Right lobe of liver (tissue), 6 donors: ENCODE results near the gene SIK2. TPM values are rescaled to one million over a fixed set of nuclear protein-coding genes. Genes with fewer than 3 reads are reported as not detected.

Experiments used
- ATAC-seq, 4 donors: fragments of 200-7000 bp; cut with Tn5 transposase; one replicate each; pipeline ENCODE4 v1.9.1; 2020; ENCODE audit warnings: mild to moderate bottlenecking in 4 of 4, moderate library complexity in 4 of 4
- DNase-seq, 3 donors: peaks; one replicate each; pipeline ENCODE4 v3.0.0-alpha.2; 2020
- H3K27ac ChIP-seq, 3 donors: fragments of 200-600 bp; one replicate each; pipeline ENCODE4 v1.8.0; 2022
- H3K27me3 ChIP-seq, 2 donors: fragments of 200-600 bp; one replicate each; pipeline ENCODE4 v1.8.0; 2022
- H3K36me3 ChIP-seq, 4 donors: fragments of 200-600 bp; sonication (generic) in 1 of 4; one replicate each; pipeline versions ENCODE4 v1.5.1 to v1.8.0; 2017 to 2022; ENCODE audit warnings: control low read depth in 1 of 4
- H3K4me1 ChIP-seq, 4 donors: fragments of 200-600 bp; sonication (generic) in 1 of 4; one replicate each; pipeline versions ENCODE4 v1.5.1 to v1.8.0; 2017 to 2022; ENCODE audit warnings: control low read depth in 1 of 4
- H3K4me3 ChIP-seq, 3 donors: fragments of 200-600 bp; one replicate each; pipeline ENCODE4 v1.8.0; 2022
- H3K9me3 ChIP-seq, 4 donors: fragments of 200-600 bp; sonication (generic) in 1 of 4; one replicate each; pipeline versions ENCODE4 v1.5.1 to v1.8.0; 2017 to 2022; ENCODE audit warnings: control low read depth in 1 of 4
- POLR2A ChIP-seq: fragments of 450-650 bp; IDR thresholded peaks from one replicate; pipeline ENCODE4 v1.6.1; 2017; ENCODE audit warnings: antibody characterized with exemption, mild to moderate bottlenecking
- WGBS: methylation state at CpG from one replicate; pipeline ENCODE4 v1.1.6; 2018; ENCODE audit warnings: low coverage, low lambda C conversion rate; ENCODE audit not compliant: insufficient coverage; ENCODE audit errors: missing lambda C conversion rate; 5-methylcytosine and 5-hydroxymethylcytosine counted together
- intact Hi-C, 2 donors: fragments of 100-400 bp; cut with DNase I; formaldehyde crosslinking; loops; one replicate each; pipeline versions ENCODE4 v1.11.2 to v1.14.1; 2022
- total RNA-seq, 6 experiments: library from RNA; depleted of rRNA in 2 of 6; stranded (reverse); fragments of >200 nt in 2 of 6; fragmentation: NEBNext Ultra II Directional in 3 of 6; extraction: Animal tissue kit (Norgen Biotek cat#: 25700) in 3 of 6; gene quantifications; one replicate each; pipeline versions ENCODE4 v1.1.0 to v1.2.4, GENCODE V29; 2016 to 2023
- TF ChIP-seq, protein P1 (sequence below), 4 donors: fragments of 200-600 bp in 3 of 4; fragments of 450-650 bp in 1 of 4; IDR thresholded peaks; one replicate each; pipeline versions ENCODE4 v1.5.1 to v1.8.0; 2016 to 2022; ENCODE audit warnings: antibody characterized with exemption in 4 of 4, mild to moderate bottlenecking in 2 of 4
- donor health status: DM: no; HTN: yes; CAD: no.
- donor health status: DM: no; HTN: no; CAD: no.
- donor health status: DM: no; HTN: no; CAD: no.
- donor health status: DM: no; HTN: yes; CAD: no.
- donor health status: DM: no; HTN: yes; CAD: no.

Gene SIK2
- total RNA-seq, 6 experiments from 2014 or later, result 15.4 to 39.5 (median 26.4) TPM

DNA sequence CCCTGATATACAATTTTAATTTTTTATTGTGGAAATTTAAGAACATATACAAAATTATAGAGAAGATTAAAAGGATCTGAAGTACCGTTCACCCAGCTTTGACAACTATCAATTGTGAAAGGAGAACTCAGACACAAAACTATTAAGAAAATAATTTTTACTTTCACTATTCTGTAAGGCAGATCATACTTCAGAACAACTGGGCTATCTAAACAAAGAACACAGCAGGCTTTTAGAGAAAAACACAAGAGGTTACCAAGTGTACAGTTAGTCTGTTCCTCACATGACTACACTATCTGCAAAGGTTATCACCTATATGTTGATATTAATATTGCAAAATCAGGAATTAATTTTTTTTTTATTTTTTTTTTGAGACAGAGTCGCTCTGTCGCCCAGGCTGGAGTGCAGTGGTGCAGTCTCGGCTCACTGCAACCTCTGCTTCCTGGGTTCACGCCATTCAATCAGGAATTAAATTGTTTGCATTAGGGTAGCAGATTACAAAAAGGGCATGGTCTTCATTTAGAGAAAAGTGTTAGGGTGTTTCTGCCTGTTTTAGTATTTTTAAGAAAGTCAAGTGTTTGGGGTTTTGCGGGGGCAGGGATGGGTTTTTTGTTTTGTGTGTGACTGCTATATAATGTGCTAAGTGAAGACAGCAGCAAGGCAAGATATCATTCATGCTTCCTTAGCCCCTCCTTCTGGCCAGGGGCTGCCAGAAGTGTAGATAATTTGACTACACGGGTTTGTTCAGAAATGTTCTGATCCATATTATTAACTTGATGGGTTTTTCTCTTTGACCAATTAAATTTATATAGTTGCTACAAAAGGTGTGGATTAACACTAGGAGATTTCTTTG, 27.6 kb upstream of the SIK2 start:
- TF ChIP-seq, protein P1, sequence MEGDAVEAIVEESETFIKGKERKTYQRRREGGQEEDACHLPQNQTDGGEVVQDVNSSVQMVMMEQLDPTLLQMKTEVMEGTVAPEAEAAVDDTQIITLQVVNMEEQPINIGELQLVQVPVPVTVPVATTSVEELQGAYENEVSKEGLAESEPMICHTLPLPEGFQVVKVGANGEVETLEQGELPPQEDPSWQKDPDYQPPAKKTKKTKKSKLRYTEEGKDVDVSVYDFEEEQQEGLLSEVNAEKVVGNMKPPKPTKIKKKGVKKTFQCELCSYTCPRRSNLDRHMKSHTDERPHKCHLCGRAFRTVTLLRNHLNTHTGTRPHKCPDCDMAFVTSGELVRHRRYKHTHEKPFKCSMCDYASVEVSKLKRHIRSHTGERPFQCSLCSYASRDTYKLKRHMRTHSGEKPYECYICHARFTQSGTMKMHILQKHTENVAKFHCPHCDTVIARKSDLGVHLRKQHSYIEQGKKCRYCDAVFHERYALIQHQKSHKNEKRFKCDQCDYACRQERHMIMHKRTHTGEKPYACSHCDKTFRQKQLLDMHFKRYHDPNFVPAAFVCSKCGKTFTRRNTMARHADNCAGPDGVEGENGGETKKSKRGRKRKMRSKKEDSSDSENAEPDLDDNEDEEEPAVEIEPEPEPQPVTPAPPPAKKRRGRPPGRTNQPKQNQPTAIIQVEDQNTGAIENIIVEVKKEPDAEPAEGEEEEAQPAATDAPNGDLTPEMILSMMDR (IDR thresholded peaks at IDR 0.05), result no peak
- no peak for TF ChIP-seq POLR2A
- Histone ChIP-seq H3K27ac (peak overlapping the region in 2 of 3 donors; percentile 24 to 54), H3K27me3 (no peaks in the 10 kb centered on the region), H3K4me3 (peak overlapping the region in 1 of 3 donors; percentile 24), H3K36me3 (no peaks in the 10 kb centered on the region), H3K9me3 (no peaks in the 10 kb centered on the region), H3K4me1 (peaks cover 0 to 24% (median 3%) of the 10 kb centered on the region in 4 donors)
- DNase-seq (no peak), ATAC-seq (peak; percentile 50 to 65 (median 60))
- intact Hi-C loops, result no loop called here
- WGBS, result 22% methylated on average over 7 of the region's 7 CpGs

- TF ChIP-seq POLR2A, result no peak
- TF ChIP-seq, protein P1 (IDR thresholded peaks at IDR 0.05), result no peak
- Histone ChIP-seq H3K9me3 (no peaks in the 10 kb centered on the region), H3K36me3 (no peaks in the 10 kb centered on the region), H3K27me3 (no peaks in the 10 kb centered on the region), H3K4me3 (no peak overlapping the region), H3K4me1 (peaks cover 0 to 24% (median 3%) of the 10 kb centered on the region in 4 donors), H3K27ac (no peak overlapping the region)
- intact Hi-C loops, result no loop called here
- DNase-seq, result no peak
- 91% methylated on average over 5 of the region's 6 CpGs for WGBS
- ATAC-seq, result no peak
These were observed 26.5 kb upstream of the SIK2 start for GRCh38 chr11:111575740-111576139.

DNA sequence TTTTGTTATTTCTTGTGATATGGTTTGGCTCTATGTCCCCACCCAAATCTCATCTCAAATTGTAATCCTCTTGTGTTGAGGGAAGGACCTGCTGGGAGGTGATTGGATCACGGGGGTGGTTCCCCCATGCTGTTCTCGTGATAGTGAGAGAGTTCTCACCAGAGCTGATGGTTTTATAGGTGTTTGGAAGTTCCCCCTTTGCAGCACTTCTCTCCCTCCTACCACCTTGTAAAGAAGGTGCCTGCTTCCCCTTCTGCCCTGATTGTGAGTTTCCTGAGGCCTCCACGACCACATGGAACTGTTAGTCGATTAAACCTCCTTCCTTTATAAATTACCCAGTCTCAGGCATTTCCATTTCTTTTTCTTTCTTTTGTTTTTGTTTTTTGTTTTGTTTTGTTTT, 24.4 kb upstream of the SIK2 start:
- Histone ChIP-seq H3K27ac (no peak overlapping the region), H3K4me1 (peaks cover 0 to 15% (median 3%) of the 10 kb centered on the region in 4 donors), H3K4me3 (no peak overlapping the region), H3K9me3 (no peaks in the 10 kb centered on the region), H3K27me3 (no peaks in the 10 kb centered on the region), H3K36me3 (no peaks in the 10 kb centered on the region)
- intact Hi-C loops, result no loop called here
- TF ChIP-seq POLR2A, result no peak
- TF ChIP-seq, protein P1 (IDR thresholded peaks at IDR 0.05), result no peak
- no peak for DNase-seq
- WGBS, result 69% methylated on average over 2 of the region's 4 CpGs
- no peak for ATAC-seq

- no peak overlapping the region for H3K4me3 ChIP-seq
- WGBS, result no CpG with 5 or more reads among the region's 1 CpG
- H3K9me3 ChIP-seq, result no peaks in the 10 kb centered on the region
- no peaks in the 10 kb centered on the region for H3K27me3 ChIP-seq
- DNase-seq, result no peak
- ATAC-seq, result no peak
- no peaks in the 10 kb centered on the region for H3K4me1 ChIP-seq
- no peaks in the 10 kb centered on the region for H3K36me3 ChIP-seq
- intact Hi-C loops, result loop anchor here in 1 of 2 donors (10.0 kb wide), 1 partner anchor 263 kb away; no protein-coding TSS in a partner anchor
- TF ChIP-seq POLR2A, result no peak
- TF ChIP-seq, protein P1 (IDR thresholded peaks at IDR 0.05), result no peak
- no peak overlapping the region for H3K27ac ChIP-seq
These were observed 20.9 kb upstream of the SIK2 start for GRCh38 chr11:111581341-111581740.
